ENCODE measurements around the gene PLA2G4B.

Gene PLA2G4B

DNA sequence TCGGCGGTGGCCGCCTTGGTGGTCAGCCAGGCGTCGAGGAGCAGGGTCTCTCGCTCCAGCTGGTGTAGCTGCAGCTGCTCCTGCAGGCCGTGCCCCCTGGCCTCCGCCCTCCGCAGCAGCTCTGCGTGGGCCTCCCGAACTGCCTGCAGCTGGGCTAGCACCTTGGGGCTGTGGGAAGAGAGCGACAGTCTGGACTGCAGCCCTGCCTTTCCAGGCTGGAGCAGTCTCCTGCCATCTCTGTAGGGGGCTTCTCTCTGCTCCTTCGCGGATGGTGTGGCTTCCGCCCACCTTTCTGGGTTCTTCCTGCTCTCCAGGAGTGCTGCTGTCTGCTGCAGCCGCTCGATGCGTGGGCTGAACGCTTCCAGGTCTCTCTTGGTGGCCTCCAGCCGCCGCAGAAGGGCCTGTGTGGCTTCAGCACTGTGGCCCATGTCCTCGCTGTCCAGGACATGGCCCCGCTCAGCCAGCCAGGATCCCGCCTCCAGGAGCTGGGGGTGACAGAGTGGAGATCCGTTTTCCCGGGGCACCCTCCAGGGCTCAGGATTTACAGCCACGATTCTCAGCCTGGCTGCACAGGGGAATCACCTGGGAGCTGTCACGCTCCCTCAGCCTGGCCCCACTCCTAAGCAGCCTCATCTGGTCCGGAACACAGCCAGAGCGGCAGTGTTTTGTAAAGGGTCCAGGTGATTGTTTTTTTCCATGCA lies 16.8 kb downstream of the PLA2G4B start:
- H3K4me1 ChIP-seq (ENCODE audit: control insufficient read depth, insufficient read depth, low read length): no peaks in the 10 kb centered on the region
- no peaks in the 10 kb centered on the region for H3K9me3 ChIP-seq (ENCODE audit: control insufficient read depth, insufficient read depth, low read length)
- no peaks in the 10 kb centered on the region for H3K36me3 ChIP-seq (ENCODE audit: control insufficient read depth, insufficient read depth, low read length)
- no peak overlapping the region for H3K4me3 ChIP-seq (ENCODE audit: low read depth, low read length)
- H3K9ac ChIP-seq (ENCODE audit: low read depth, low read length): no peak overlapping the region
- H3K27me3 ChIP-seq (ENCODE audit: control insufficient read depth, insufficient read depth, low read length): no peaks in the 10 kb centered on the region

DNA sequence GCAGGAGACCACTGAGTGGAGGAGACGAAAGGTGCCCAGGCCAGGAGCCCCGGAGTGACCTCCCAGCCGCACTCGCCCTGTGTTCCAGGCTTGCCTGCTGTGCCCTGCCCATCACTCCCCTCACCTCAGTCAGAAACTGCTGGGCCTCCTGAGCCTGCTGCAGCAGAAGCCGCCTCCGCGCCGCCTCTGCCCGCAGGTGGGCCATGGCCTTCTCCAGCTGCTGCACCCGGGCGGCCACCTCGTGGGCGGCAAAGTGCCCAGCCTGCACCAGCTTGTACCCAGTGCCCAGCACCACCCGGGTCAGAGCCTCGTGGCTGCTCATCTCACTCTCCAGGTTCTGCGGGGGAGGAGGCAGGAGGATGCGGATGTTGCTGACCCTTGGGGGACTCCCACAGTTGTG lies 17.6 kb downstream of the PLA2G4B start:
- H3K27me3 ChIP-seq (ENCODE audit: control insufficient read depth, insufficient read depth, low read length): no peaks in the 10 kb centered on the region
- H3K9me3 ChIP-seq (ENCODE audit: control insufficient read depth, insufficient read depth, low read length): no peaks in the 10 kb centered on the region
- H3K4me3 ChIP-seq (ENCODE audit: low read depth, low read length): no peak overlapping the region
- no peaks in the 10 kb centered on the region for H3K36me3 ChIP-seq (ENCODE audit: control insufficient read depth, insufficient read depth, low read length)
- H3K9ac ChIP-seq (ENCODE audit: low read depth, low read length): no peak overlapping the region
- H3K4me1 ChIP-seq (ENCODE audit: control insufficient read depth, insufficient read depth, low read length): no peaks in the 10 kb centered on the region

DNA sequence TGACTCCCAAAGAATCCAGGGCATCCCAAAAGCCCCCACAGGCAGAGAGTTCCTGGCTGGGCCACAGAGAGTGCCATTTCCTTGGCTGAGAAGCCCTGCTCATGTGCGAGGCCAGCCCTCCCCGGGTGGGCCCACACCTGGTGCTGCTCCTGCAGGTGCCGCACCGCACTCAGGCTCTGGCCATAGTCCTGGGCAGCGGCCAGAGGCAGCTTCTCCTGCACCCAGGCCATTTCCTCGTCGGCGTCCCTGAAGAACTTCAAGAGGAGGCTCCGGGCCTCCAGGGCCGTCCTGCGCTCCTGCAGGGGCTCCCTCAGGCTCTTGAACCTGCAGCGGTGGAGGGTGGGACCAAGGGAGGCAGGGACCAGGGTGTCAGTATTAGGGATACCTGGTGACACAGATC lies 18.1 kb downstream of the PLA2G4B start:
- Histone ChIP-seq H3K4me3 (ENCODE audit: low read depth, low read length) (no peak overlapping the region), H3K9me3 (ENCODE audit: control insufficient read depth, insufficient read depth, low read length) (no peaks in the 10 kb centered on the region), H3K4me1 (ENCODE audit: control insufficient read depth, insufficient read depth, low read length) (no peaks in the 10 kb centered on the region), H3K27me3 (ENCODE audit: control insufficient read depth, insufficient read depth, low read length) (no peaks in the 10 kb centered on the region), H3K36me3 (ENCODE audit: control insufficient read depth, insufficient read depth, low read length) (no peaks in the 10 kb centered on the region), H3K9ac (ENCODE audit: low read depth, low read length) (no peak overlapping the region)

DNA sequence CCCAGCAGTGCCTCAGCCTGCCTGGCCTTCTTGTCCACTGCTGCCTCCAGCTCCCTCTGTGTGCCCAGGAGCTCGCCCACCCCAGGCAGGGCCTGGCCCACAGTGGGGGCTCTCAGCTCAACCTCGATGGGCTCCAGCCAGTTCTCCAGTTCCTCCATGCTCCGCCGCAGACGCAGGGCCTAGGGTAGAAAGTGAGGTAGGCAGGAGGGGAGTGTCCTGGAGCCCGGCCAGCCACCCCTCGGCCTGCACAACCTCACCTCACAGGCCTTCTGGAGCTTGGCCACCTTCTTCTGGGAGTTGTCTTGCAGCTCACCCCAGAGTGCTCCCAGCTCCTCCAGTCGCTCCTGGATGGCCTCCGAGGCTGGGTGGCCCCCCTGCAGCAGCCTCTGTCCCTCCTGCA lies 18.7 kb downstream of the PLA2G4B start:
- Histone ChIP-seq H3K36me3 (ENCODE audit: control insufficient read depth, insufficient read depth, low read length) (no peaks in the 10 kb centered on the region), H3K4me1 (ENCODE audit: control insufficient read depth, insufficient read depth, low read length) (no peaks in the 10 kb centered on the region), H3K9ac (ENCODE audit: low read depth, low read length) (no peak overlapping the region), H3K9me3 (ENCODE audit: control insufficient read depth, insufficient read depth, low read length) (no peaks in the 10 kb centered on the region), H3K27me3 (ENCODE audit: control insufficient read depth, insufficient read depth, low read length) (no peaks in the 10 kb centered on the region), H3K4me3 (ENCODE audit: low read depth, low read length) (no peak overlapping the region)

DNA sequence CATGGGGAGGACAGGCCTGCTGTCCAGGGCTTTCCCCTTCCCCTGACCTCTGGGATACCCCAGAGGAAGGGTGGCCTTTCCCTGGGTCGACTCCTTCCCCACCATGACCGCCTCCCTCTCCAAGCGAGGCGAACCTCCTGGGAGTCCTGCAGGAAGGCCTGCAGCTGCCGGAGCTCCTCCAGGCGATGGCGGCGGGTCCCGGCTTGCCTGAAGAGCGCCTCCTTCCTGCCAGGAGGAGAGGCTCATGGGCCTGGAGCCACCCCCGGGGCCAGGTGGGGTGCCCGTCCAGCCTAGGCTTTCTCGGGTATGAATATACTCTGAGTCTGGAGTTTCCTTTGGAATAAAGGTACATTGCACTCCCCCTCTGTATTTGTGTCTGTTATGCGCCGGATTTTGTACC lies 20.1 kb downstream of the PLA2G4B start:
- Histone ChIP-seq H3K27me3 (ENCODE audit: control insufficient read depth, insufficient read depth, low read length) (no peaks in the 10 kb centered on the region), H3K4me3 (ENCODE audit: low read depth, low read length) (no peak overlapping the region), H3K9ac (ENCODE audit: low read depth, low read length) (no peak overlapping the region), H3K4me1 (ENCODE audit: control insufficient read depth, insufficient read depth, low read length) (no peaks in the 10 kb centered on the region), H3K36me3 (ENCODE audit: control insufficient read depth, insufficient read depth, low read length) (no peaks in the 10 kb centered on the region), H3K9me3 (ENCODE audit: control insufficient read depth, insufficient read depth, low read length) (no peaks in the 10 kb centered on the region)

DNA sequence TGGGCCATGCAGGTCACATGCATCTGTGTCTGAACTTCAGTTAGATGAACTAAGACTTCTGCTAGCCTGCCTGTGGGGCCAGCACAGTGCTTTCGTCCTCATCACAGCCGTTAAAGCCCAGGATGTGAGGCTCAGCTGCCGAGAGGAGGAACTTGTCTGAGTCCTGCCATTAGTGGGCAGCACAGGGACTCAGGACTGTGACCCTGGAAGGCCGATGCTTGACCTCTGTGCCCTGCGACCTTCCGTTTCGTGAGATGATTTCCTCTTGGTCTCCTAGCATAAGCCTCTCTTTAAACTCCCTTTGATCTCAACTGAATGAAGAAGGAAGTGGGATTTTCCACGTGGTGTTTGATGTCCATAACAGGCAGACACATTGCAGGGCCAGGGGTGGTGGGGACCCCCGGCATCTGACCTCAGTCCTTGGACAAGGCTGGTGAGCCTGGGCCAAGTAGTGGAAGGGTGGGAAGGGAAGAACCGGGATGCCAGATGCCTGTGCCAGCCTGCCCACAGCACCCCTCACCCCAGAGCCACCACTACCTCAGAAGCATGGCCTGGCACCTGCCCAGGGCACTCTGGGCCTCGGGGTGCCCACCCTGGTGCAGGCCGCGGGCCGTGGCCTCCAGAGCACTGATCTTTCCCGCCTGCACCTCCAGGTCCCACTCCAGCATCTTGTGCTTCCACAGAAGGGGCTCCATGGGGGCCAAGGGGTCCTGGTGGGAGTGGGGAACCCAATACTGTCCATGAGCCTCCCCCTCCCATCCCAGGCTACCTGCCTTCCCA lies 21.6 kb downstream of the PLA2G4B start:
- H3K4me3 ChIP-seq (ENCODE audit: low read depth, low read length): no peak overlapping the region
- H3K4me1 ChIP-seq (ENCODE audit: control insufficient read depth, insufficient read depth, low read length): no peaks in the 10 kb centered on the region
- H3K27me3 ChIP-seq (ENCODE audit: control insufficient read depth, insufficient read depth, low read length): no peaks in the 10 kb centered on the region

DNA sequence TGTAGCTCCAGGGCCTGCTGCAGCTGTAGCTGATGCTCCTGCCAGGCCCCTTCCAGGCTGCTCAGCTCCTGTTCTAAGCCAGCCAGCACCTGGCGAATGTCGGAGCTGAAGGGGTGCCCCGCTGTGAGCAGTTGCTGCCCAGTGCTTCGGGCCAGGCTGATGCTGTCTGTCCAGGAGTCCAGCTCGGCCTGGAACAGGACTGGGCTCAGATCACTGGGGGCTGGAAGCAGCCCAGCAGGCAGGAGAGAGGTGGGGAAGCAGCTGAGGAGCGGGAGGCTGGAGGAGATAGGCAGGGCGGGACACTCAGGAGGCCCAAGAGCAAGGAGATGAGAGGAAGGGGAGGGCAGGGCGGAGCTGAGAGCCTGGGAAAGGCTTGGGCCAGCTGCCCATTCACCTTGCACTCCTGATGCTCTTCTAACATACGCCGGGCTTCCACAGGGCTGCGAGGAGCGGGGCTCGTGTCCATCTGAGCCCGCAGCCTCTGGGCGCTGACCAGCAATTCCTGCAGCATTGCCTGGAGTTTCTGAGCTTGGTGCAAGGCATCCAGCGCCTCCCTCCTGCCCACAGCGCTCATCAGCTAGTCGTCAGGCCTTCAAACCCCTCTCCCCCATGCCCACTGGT lies 23.2 kb downstream of the PLA2G4B start:
- Histone ChIP-seq H3K4me1 (ENCODE audit: control insufficient read depth, insufficient read depth, low read length) (no peaks in the 10 kb centered on the region), H3K27me3 (ENCODE audit: control insufficient read depth, insufficient read depth, low read length) (no peaks in the 10 kb centered on the region), H3K4me3 (ENCODE audit: low read depth, low read length) (no peak overlapping the region), H3K36me3 (ENCODE audit: control insufficient read depth, insufficient read depth, low read length) (no peaks in the 10 kb centered on the region), H3K9ac (ENCODE audit: low read depth, low read length) (no peak overlapping the region), H3K9me3 (ENCODE audit: control insufficient read depth, insufficient read depth, low read length) (no peaks in the 10 kb centered on the region)

More for the DNA sequence above, 21.6 kb downstream of the PLA2G4B start:
- Histone ChIP-seq H3K9ac (ENCODE audit: low read depth, low read length) (no peak overlapping the region), H3K9me3 (ENCODE audit: control insufficient read depth, insufficient read depth, low read length) (no peaks in the 10 kb centered on the region), H3K36me3 (ENCODE audit: control insufficient read depth, insufficient read depth, low read length) (no peaks in the 10 kb centered on the region)

DNA sequence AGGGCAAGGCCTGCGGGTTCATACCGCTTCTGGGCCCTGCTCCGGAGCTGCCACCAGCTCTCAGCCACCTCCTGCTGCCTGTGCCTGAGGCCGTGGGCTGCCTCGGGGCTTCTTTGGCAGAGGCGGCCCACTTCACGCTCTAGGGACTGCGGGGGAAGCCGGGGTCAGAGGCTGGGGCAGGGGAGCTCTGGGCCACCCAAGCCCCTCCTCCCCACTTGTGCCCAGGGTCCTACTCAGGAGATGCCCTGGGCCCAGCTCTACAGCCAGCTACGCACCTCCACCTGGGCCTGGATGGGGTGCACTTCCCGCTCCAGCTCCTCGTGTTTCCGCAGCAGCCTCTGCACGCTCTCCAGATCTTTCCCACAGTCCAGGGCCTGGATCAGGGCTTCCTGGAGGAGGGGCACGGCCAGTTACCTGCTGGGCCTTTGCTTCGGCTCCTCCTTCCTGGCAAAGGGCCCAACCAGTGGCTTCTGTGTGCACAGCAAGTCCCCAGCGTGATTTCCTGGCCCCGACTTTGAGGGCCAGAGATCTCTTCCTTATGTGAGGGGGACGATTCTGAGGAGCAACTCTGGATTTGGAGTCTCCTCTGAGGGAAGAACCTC lies 24.0 kb downstream of the PLA2G4B start:
- Histone ChIP-seq H3K4me1 (ENCODE audit: control insufficient read depth, insufficient read depth, low read length) (no peaks in the 10 kb centered on the region), H3K27me3 (ENCODE audit: control insufficient read depth, insufficient read depth, low read length) (no peaks in the 10 kb centered on the region), H3K9ac (ENCODE audit: low read depth, low read length) (no peak overlapping the region), H3K9me3 (ENCODE audit: control insufficient read depth, insufficient read depth, low read length) (no peaks in the 10 kb centered on the region), H3K36me3 (ENCODE audit: control insufficient read depth, insufficient read depth, low read length) (no peaks in the 10 kb centered on the region), H3K4me3 (ENCODE audit: low read depth, low read length) (no peak overlapping the region)

DNA sequence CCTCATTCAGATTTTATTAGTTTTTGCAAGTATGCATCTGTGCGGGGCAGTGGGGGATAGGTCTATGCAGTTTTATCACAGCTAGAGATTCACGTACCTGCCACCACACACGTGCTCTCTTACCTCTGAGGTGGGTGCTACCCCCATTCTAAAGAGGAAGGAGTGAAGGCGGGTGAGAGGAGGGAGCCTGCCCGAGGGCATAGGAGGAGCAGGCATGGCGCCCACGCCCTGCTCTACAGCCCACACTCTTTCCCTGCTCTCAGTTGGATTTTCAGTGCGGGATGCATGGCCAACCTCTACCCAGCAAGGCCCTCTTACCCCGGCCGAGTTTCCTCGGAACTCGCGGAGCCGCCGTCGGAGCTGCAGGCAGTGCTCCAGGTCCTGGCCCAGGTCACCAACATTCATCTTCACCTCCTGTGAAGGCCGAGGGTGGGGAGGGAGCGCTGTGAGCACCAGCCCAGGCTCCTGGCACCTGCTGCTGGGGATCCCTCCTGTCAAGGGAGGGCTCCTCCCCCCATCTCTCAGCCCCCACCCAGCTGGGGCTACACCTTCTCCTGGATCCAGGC lies 26.9 kb downstream of the PLA2G4B start:
- H3K27me3 ChIP-seq (ENCODE audit: control insufficient read depth, insufficient read depth, low read length): no peaks in the 10 kb centered on the region
- H3K9me3 ChIP-seq (ENCODE audit: control insufficient read depth, insufficient read depth, low read length): no peaks in the 10 kb centered on the region
- H3K9ac ChIP-seq (ENCODE audit: low read depth, low read length): no peak overlapping the region
- H3K4me1 ChIP-seq (ENCODE audit: control insufficient read depth, insufficient read depth, low read length): no peaks in the 10 kb centered on the region
- no peak overlapping the region for H3K4me3 ChIP-seq (ENCODE audit: low read depth, low read length)
- H3K36me3 ChIP-seq (ENCODE audit: control insufficient read depth, insufficient read depth, low read length): no peaks in the 10 kb centered on the region

DNA sequence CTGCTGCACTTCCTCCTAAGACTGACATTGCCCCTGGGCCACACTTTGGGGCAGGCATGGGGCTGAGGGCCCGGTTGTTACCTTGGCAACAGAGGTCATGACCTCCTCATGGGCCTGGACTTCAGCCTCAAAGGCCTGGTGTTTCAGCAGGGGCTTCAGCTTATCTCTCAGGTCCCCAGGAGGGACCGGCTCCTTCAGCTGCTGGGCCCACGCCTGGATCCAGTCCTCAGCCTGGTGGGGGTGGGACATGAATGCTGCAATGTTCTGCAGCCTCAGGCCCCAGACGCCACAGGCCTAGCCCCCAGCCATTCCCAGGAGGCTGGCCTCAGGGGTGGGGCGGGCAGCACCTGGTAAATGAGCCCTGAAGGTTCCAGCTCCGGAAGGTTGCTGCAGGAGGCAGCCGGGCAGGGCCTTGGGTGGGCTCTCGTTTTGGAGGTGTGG lies 27.6 kb downstream of the PLA2G4B start:
- Histone ChIP-seq H3K4me1 (ENCODE audit: control insufficient read depth, insufficient read depth, low read length) (no peaks in the 10 kb centered on the region), H3K4me3 (ENCODE audit: low read depth, low read length) (no peak overlapping the region), H3K27me3 (ENCODE audit: control insufficient read depth, insufficient read depth, low read length) (no peaks in the 10 kb centered on the region), H3K9ac (ENCODE audit: low read depth, low read length) (no peak overlapping the region), H3K36me3 (ENCODE audit: control insufficient read depth, insufficient read depth, low read length) (no peaks in the 10 kb centered on the region), H3K9me3 (ENCODE audit: control insufficient read depth, insufficient read depth, low read length) (no peaks in the 10 kb centered on the region)

DNA sequence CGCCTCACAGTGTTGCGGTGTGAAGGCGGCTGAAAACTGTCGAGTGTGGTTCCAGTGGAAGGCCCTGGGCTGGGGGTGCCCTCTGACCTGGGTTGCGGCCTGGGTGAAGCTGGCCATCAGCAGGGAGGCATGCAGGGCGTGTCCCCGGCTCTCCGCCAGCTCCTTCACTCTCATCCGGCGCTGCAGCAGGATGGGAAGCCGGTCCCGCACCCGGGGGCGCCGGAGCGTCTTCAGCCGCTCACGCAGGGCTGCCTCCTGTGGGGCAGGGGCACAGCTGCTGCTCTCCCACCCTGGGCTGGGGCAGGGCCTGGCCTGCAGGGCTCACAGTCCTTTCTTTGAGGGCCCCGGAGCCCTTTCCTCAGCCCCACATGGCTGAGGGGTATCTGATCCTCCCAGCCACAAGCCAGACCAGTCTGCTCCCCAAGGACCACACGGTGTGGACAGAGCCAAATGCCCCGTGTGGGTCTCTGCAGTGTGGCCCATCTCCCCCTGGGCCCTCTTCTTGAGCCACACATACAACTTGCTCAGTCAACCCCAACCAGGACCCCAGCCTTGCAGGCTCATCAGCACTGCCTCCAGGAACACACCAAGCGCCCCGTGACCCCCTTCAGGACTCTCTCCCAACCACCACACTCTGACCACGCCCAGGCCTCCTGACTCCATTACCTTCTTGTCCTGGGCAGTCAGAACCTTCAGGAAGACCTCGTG lies 28.4 kb downstream of the PLA2G4B start:
- Histone ChIP-seq H3K36me3 (ENCODE audit: control insufficient read depth, insufficient read depth, low read length) (no peaks in the 10 kb centered on the region), H3K9ac (ENCODE audit: low read depth, low read length) (no peak overlapping the region), H3K27me3 (ENCODE audit: control insufficient read depth, insufficient read depth, low read length) (no peaks in the 10 kb centered on the region), H3K4me3 (ENCODE audit: low read depth, low read length) (no peak overlapping the region), H3K4me1 (ENCODE audit: control insufficient read depth, insufficient read depth, low read length) (no peaks in the 10 kb centered on the region), H3K9me3 (ENCODE audit: control insufficient read depth, insufficient read depth, low read length) (no peaks in the 10 kb centered on the region)

All from iPS-15b (cell line).